SK-MEL-5 (cell line): ENCODE measurements around the gene WWC2. TPM values are rescaled to one million over a fixed set of nuclear protein-coding genes. Genes with fewer than 3 reads are reported as not detected.

ENCODE experiments used
- DNase-seq: peaks from one replicate; pipeline ENCODE4 v3.0.0-alpha.2; 2016; ENCODE audit warnings: low read depth, low spot score
- in situ Hi-C: cut with HindIII; loops from 2 replicates; pipeline ENCODE4 v1.10.0; 2016; ENCODE audit warnings: low sequenced_read_pairs, high pct_unique_total_duplicates, low pct_unique_long_range_greater_than_20kb
- total RNA-seq: library from RNA; depleted of rRNA; stranded (reverse); fragments of >200 nt; shearing (Covaris generic); gene quantifications from 2 replicates; pipeline ENCODE4 v1.2.3, GENCODE V29; 2014; rRNA removed

WWC2 gene
- total RNA-seq, 1 experiment from 2014 or later = 12.7 TPM

- no peak for DNase-seq
- in situ Hi-C loops = no loop called here
Observed at GRCh38 chr4:183356173-183356830, 257.2 kb downstream of the WWC2 start.

GRCh38 chr4:183356931-183357675, 258.0 kb downstream of the WWC2 start:
- in situ Hi-C loops = no loop called here
- no peak for DNase-seq

- DNase-seq = no peak
- in situ Hi-C loops = no loop called here
Observed at GRCh38 chr4:183358215-183358755, 259.2 kb downstream of the WWC2 start.

GRCh38 chr4:183360161-183360919, 261.3 kb downstream of the WWC2 start:
- in situ Hi-C loops = no loop called here
- no peak for DNase-seq

- DNase-seq = peak; percentile 95
- in situ Hi-C loops = no loop called here
Observed at GRCh38 chr4:183362036-183362435, 263.0 kb downstream of the WWC2 start.

- in situ Hi-C loops = no loop called here
- peak; percentile 59 for DNase-seq
Observed at GRCh38 chr4:183362916-183363542, 264.0 kb downstream of the WWC2 start.

- DNase-seq = no peak
- in situ Hi-C loops = no loop called here
Observed at GRCh38 chr4:183364025-183364424, 265.0 kb downstream of the WWC2 start.

- DNase-seq = no peak
- in situ Hi-C loops = no loop called here
Observed at GRCh38 chr4:183366206-183366835, 267.3 kb downstream of the WWC2 start.

GRCh38 chr4:183369073-183369472, 270.0 kb downstream of the WWC2 start:
- in situ Hi-C loops = no loop called here
- DNase-seq = no peak

Other genes starting within 250 kb of the WWC2 start
- gene DCTD, start 181.9 kb upstream of the WWC2 start, total RNA-seq = 82.2 and 92.7 TPM in 2 replicates
- gene CLDN22, start 221.0 kb downstream of the WWC2 start, total RNA-seq = not detected in 2 replicates
- gene CLDN24, start 223.2 kb downstream of the WWC2 start, total RNA-seq = not detected in 2 replicates